T-helper 2 cell treated with Interferon-gamma antibody and Interleukin-4, amounts not matched to agents 5 μg/mL and 100 μg/mL, for 36 hours (primary cell): ENCODE data around the gene JUP.

Experiments
- DNase-seq: peaks from one replicate; pipeline ENCODE4 v3.0.0; 2021; ENCODE audit warnings: low spot score
- H3K27ac Mint-ChIP-seq: one replicate; pipeline ENCODE4 v1.8.0; 2021; ENCODE audit warnings: mild to moderate bottlenecking, mixed read lengths
- H3K27me3 Mint-ChIP-seq: one replicate; pipeline ENCODE4 v1.8.0; 2021; ENCODE audit warnings: low read depth, mixed read lengths
- H3K36me3 Mint-ChIP-seq: one replicate; pipeline ENCODE4 v1.8.0; 2021; ENCODE audit warnings: low read depth, mixed read lengths
- H3K4me1 Mint-ChIP-seq: one replicate; pipeline ENCODE4 v1.8.0; 2021; ENCODE audit warnings: low read depth, mixed read lengths
- H3K4me3 Mint-ChIP-seq: one replicate; pipeline ENCODE4 v1.8.0; 2022; ENCODE audit warnings: mild to moderate bottlenecking, moderate library complexity, mixed read lengths
- H3K9me3 Mint-ChIP-seq: one replicate; pipeline ENCODE4 v1.8.0; 2021; ENCODE audit warnings: mixed read lengths

The JUP gene

GRCh38 chr17:41738077-41738800 is 48.3 kb downstream of the JUP start:
- Mint-ChIP-seq H3K27me3 (peaks cover 33% of the 10 kb centered on the region), H3K27ac (no peak overlapping the region), H3K4me3 (no peak overlapping the region), H3K4me1 (peaks cover 1% of the 10 kb centered on the region), H3K9me3 (no peaks in the 10 kb centered on the region), H3K36me3 (no peaks in the 10 kb centered on the region)
- DNase-seq = peak; percentile 79

GRCh38 chr17:41737680-41738023 is 48.9 kb downstream of the JUP start:
- peak overlapping the region; percentile 46 for H3K27ac Mint-ChIP-seq
- no peaks in the 10 kb centered on the region for H3K9me3 Mint-ChIP-seq
- DNase-seq = no peak
- H3K36me3 Mint-ChIP-seq = no peaks in the 10 kb centered on the region
- H3K27me3 Mint-ChIP-seq = peaks cover 37% of the 10 kb centered on the region
- H3K4me1 Mint-ChIP-seq = peaks cover 1% of the 10 kb centered on the region
- H3K4me3 Mint-ChIP-seq = no peak overlapping the region

- H3K27me3 Mint-ChIP-seq = peaks cover 42% of the 10 kb centered on the region
- H3K4me1 Mint-ChIP-seq = peaks cover 1% of the 10 kb centered on the region
- H3K27ac Mint-ChIP-seq = peak overlapping the region; percentile 46
- no peaks in the 10 kb centered on the region for H3K9me3 Mint-ChIP-seq
- H3K36me3 Mint-ChIP-seq = no peaks in the 10 kb centered on the region
- DNase-seq = no peak
- peak overlapping the region; percentile 3 for H3K4me3 Mint-ChIP-seq
Observed at GRCh38 chr17:41736983-41737679, 49.4 kb downstream of the JUP start.

GRCh38 chr17:41735744-41736143 is 50.8 kb downstream of the JUP start:
- H3K27me3 Mint-ChIP-seq = peaks cover 54% of the 10 kb centered on the region
- no peak overlapping the region for H3K27ac Mint-ChIP-seq
- peaks cover 1% of the 10 kb centered on the region for H3K4me1 Mint-ChIP-seq
- H3K4me3 Mint-ChIP-seq = no peak overlapping the region
- no peaks in the 10 kb centered on the region for H3K36me3 Mint-ChIP-seq
- no peak for DNase-seq
- H3K9me3 Mint-ChIP-seq = no peaks in the 10 kb centered on the region

- peaks cover 1% of the 10 kb centered on the region for H3K4me1 Mint-ChIP-seq
- no peak overlapping the region for H3K27ac Mint-ChIP-seq
- peak overlapping the region; percentile 57 for H3K4me3 Mint-ChIP-seq
- H3K36me3 Mint-ChIP-seq = no peaks in the 10 kb centered on the region
- H3K9me3 Mint-ChIP-seq = no peaks in the 10 kb centered on the region
- H3K27me3 Mint-ChIP-seq = peaks cover 61% of the 10 kb centered on the region
- DNase-seq = no peak
Observed at GRCh38 chr17:41734949-41735313, 51.6 kb downstream of the JUP start.

- Mint-ChIP-seq H3K9me3 (no peaks in the 10 kb centered on the region), H3K4me1 (peaks cover 1% of the 10 kb centered on the region), H3K4me3 (peak within 1 kb of the TSS; percentile 57), H3K36me3 (no peaks in the 10 kb centered on the region), H3K27ac (no peak within 1 kb of the TSS), H3K27me3 (peaks cover 63% of the 10 kb centered on the region)
- no peak for DNase-seq
Observed at GRCh38 chr17:41734139-41734948, 52.2 kb downstream of the JUP start, which contains the start of gene HAP1. Gene HAP1 (minus strand): TSS chr17:41734643. CDS start chr17:41734634, 9 bp downstream.

- Mint-ChIP-seq H3K27me3 (peaks cover 63% of the 10 kb centered on the region), H3K4me1 (peaks cover 1% of the 10 kb centered on the region), H3K9me3 (no peaks in the 10 kb centered on the region), H3K36me3 (no peaks in the 10 kb centered on the region), H3K4me3 (no peak overlapping the region), H3K27ac (no peak overlapping the region)
- DNase-seq = peak; percentile 7
Observed at GRCh38 chr17:41733348-41734138, 53.0 kb downstream of the JUP start.

- Mint-ChIP-seq H3K4me1 (peaks cover 1% of the 10 kb centered on the region), H3K9me3 (no peaks in the 10 kb centered on the region), H3K4me3 (no peak overlapping the region), H3K27me3 (peaks cover 59% of the 10 kb centered on the region), H3K36me3 (no peaks in the 10 kb centered on the region), H3K27ac (no peak overlapping the region)
- DNase-seq = no peak
Observed at GRCh38 chr17:41731836-41732235, 54.7 kb downstream of the JUP start.

GRCh38 chr17:41730479-41730878 is 56.0 kb downstream of the JUP start:
- Mint-ChIP-seq H3K27me3 (peaks cover 46% of the 10 kb centered on the region), H3K9me3 (no peaks in the 10 kb centered on the region), H3K36me3 (no peaks in the 10 kb centered on the region), H3K4me3 (no peak overlapping the region), H3K27ac (no peak overlapping the region), H3K4me1 (peaks cover 1% of the 10 kb centered on the region)
- DNase-seq = no peak

GRCh38 chr17:41728056-41728455 is 58.5 kb downstream of the JUP start:
- Mint-ChIP-seq H3K4me1 (no peaks in the 10 kb centered on the region), H3K27me3 (peaks cover 29% of the 10 kb centered on the region), H3K36me3 (no peaks in the 10 kb centered on the region), H3K9me3 (no peaks in the 10 kb centered on the region), H3K4me3 (no peak overlapping the region), H3K27ac (no peak overlapping the region)
- no peak for DNase-seq

- DNase-seq = no peak
- Mint-ChIP-seq H3K36me3 (no peaks in the 10 kb centered on the region), H3K4me3 (no peak overlapping the region), H3K9me3 (no peaks in the 10 kb centered on the region), H3K27me3 (peaks cover 4% of the 10 kb centered on the region), H3K4me1 (no peaks in the 10 kb centered on the region), H3K27ac (no peak overlapping the region)
Observed at GRCh38 chr17:41725134-41725533, 61.4 kb downstream of the JUP start.

GRCh38 chr17:41724476-41725050 is 61.9 kb downstream of the JUP start:
- no peak for DNase-seq
- Mint-ChIP-seq H3K27me3 (no peaks in the 10 kb centered on the region), H3K4me3 (no peak overlapping the region), H3K27ac (no peak overlapping the region), H3K4me1 (no peaks in the 10 kb centered on the region), H3K9me3 (no peaks in the 10 kb centered on the region), H3K36me3 (no peaks in the 10 kb centered on the region)

- no peaks in the 10 kb centered on the region for H3K27me3 Mint-ChIP-seq
- no peaks in the 10 kb centered on the region for H3K4me1 Mint-ChIP-seq
- DNase-seq = no peak
- H3K9me3 Mint-ChIP-seq = no peaks in the 10 kb centered on the region
- no peak overlapping the region for H3K27ac Mint-ChIP-seq
- H3K4me3 Mint-ChIP-seq = no peak overlapping the region
- H3K36me3 Mint-ChIP-seq = no peaks in the 10 kb centered on the region
Observed at GRCh38 chr17:41723801-41724475, 62.6 kb downstream of the JUP start.
